IMR-90 (cell line): ENCODE measurements around the gene AOPEP. TPM values are rescaled to one million over a fixed set of nuclear protein-coding genes. Genes with fewer than 3 reads are reported as not detected.

Experiments
- ATAC-seq: fragments of 200-7000 bp; cut with Tn5 transposase; 2 replicates; pipeline ENCODE4 v1.9.1; 2020; ENCODE audit warnings: low read depth, mild to moderate bottlenecking, moderate library complexity
- BruUV-seq: library from RNA; stranded (reverse); fragments of 400-500 nt; replicated peaks from 2 replicates; lab custom pipeline; 2021; lab: Mats Ljungman, UMichigan
- CTCF ChIA-PET: fragments of 300-600 bp; formaldehyde crosslinking; extraction: SDS; loops from one replicate; lab custom pipeline; 2021; ENCODE audit warnings: antibody characterized with exemption; lab: Yijun Ruan, JAX
- POLR2A ChIA-PET: fragments of 300-600 bp; sonication (Branson Sonifier 250); formaldehyde crosslinking; loops from one replicate; lab custom pipeline; 2022; ENCODE audit warnings: antibody characterized with exemption; ENCODE audit not compliant: unreplicated experiment; lab: Charles Lee
- DNase-seq: peaks from one replicate; pipeline ENCODE4 v3.0.0; 2013
- H2AFZ ChIP-seq: replicated peaks from 2 replicates; pipeline ENCODE3; 2013; ENCODE audit warnings: low read length, mild to moderate bottlenecking; ENCODE audit not compliant: poor library complexity
- H2AK5ac ChIP-seq: 2 replicates; pipeline ENCODE4 v1.6.1; 2013; ENCODE audit warnings: low read depth, low read length, inconsistent platforms
- H2AK9ac ChIP-seq: replicated peaks from 2 replicates; pipeline ENCODE3; 2013; ENCODE audit warnings: mild to moderate bottlenecking, low read depth, low read length, moderate library complexity; ENCODE audit not compliant: poor library complexity
- H2BK120ac ChIP-seq: 2 replicates; pipeline ENCODE4 v1.6.1; 2013; ENCODE audit warnings: low read depth, low read length, inconsistent platforms
- H2BK15ac ChIP-seq: 3 replicates; pipeline ENCODE4 v1.6.1; 2013; ENCODE audit warnings: low read depth, low read length, inconsistent platforms
- H2BK20ac ChIP-seq: 2 replicates; pipeline ENCODE4 v1.6.1; 2013; ENCODE audit warnings: low read depth, mild to moderate bottlenecking, inconsistent platforms, low read length, moderate library complexity
- H2BK5ac ChIP-seq: 2 replicates; pipeline ENCODE4 v1.6.1; 2013; ENCODE audit warnings: mild to moderate bottlenecking, low read depth, low read length, inconsistent platforms; ENCODE audit not compliant: poor library complexity, severe bottlenecking
- H3K14ac ChIP-seq: replicated peaks from 2 replicates; pipeline ENCODE4 v1.6.1; 2013; ENCODE audit warnings: low read depth, low read length, inconsistent platforms
- H3K18ac ChIP-seq: 2 replicates; pipeline ENCODE4 v1.6.1; 2013; ENCODE audit warnings: low read depth, low read length, control low read depth
- H3K23ac ChIP-seq: 2 replicates; pipeline ENCODE4 v1.6.1; 2013; ENCODE audit warnings: low read depth, low read length, inconsistent platforms
- H3K27ac ChIP-seq: 2 replicates; pipeline ENCODE4 v1.5.1; 2013; ENCODE audit warnings: mild to moderate bottlenecking, control low read depth, low read length; ENCODE audit not compliant: insufficient read depth
- H3K27me3 ChIP-seq: 2 replicates; pipeline ENCODE4 v1.6.1; 2013; ENCODE audit warnings: low read length; ENCODE audit not compliant: control insufficient read depth, insufficient read depth
- H3K36me3 ChIP-seq: 2 replicates; pipeline ENCODE4 v1.6.1; 2013; ENCODE audit warnings: low read length, mixed read lengths; ENCODE audit not compliant: control insufficient read depth, insufficient read depth
- H3K4ac ChIP-seq: 2 replicates; pipeline ENCODE4 v1.6.1; 2013; ENCODE audit warnings: low read depth, low read length, inconsistent platforms
- H3K4me1 ChIP-seq: 2 replicates; pipeline ENCODE4 v1.6.1; 2013; ENCODE audit warnings: low read length, mixed read lengths; ENCODE audit not compliant: control insufficient read depth, insufficient read depth
- H3K4me2 ChIP-seq: 2 replicates; pipeline ENCODE4 v1.6.1; 2013; ENCODE audit warnings: low read depth, mild to moderate bottlenecking, control low read depth, low read length, moderate library complexity
- H3K4me3 ChIP-seq: 2 replicates; pipeline ENCODE4 v1.5.1; 2013; ENCODE audit warnings: low read depth, mild to moderate bottlenecking, control low read depth, low read length, moderate library complexity; ENCODE audit not compliant: insufficient read depth
- H3K56ac ChIP-seq: 2 replicates; pipeline ENCODE4 v1.6.1; 2013; ENCODE audit warnings: low read length, inconsistent platforms; ENCODE audit not compliant: insufficient read depth; ENCODE audit errors: extremely low read depth
- H3K79me1 ChIP-seq, 2 experiments: 2 replicates each; pipeline ENCODE4 v1.6.1; 2013; ENCODE audit warnings: low read length in 2 of 2, inconsistent platforms in 1 of 2, low read depth in 1 of 2
- H3K9ac ChIP-seq: 2 replicates; pipeline ENCODE4 v1.6.1; 2013; ENCODE audit warnings: low read depth, low read length, control low read depth
- H3K9me1 ChIP-seq: 2 replicates; pipeline ENCODE4 v1.6.1; 2013; ENCODE audit warnings: low read length, inconsistent platforms; ENCODE audit not compliant: insufficient read depth
- H3K9me3 ChIP-seq: 2 replicates; pipeline ENCODE4 v1.6.1; 2013; ENCODE audit warnings: low read length; ENCODE audit not compliant: control insufficient read depth, insufficient read depth
- H4K20me1 ChIP-seq: 2 replicates; pipeline ENCODE4 v1.6.1; 2013; ENCODE audit warnings: low read length, inconsistent platforms; ENCODE audit not compliant: insufficient read depth
- H4K5ac ChIP-seq: 2 replicates; pipeline ENCODE4 v1.6.1; 2013; ENCODE audit warnings: mild to moderate bottlenecking, low read depth, low read length, control low read depth
- H4K8ac ChIP-seq, 2 experiments: 2 replicates each; pipeline ENCODE4 v1.6.1; 2013; ENCODE audit warnings: low read depth in 2 of 2, low read length in 2 of 2, control low read depth in 1 of 2, inconsistent platforms in 1 of 2
- H4K91ac ChIP-seq: 2 replicates; pipeline ENCODE4 v1.6.1; 2013; ENCODE audit warnings: low read depth, low read length, inconsistent platforms; ENCODE audit not compliant: insufficient read depth
- CEBPB ChIP-seq: IDR thresholded peaks from 2 replicates; pipeline ENCODE4 v1.6.1; 2012; ENCODE audit warnings: low read depth, low read length, improper control_type of control experiment
- MAZ ChIP-seq: IDR thresholded peaks from 2 replicates; pipeline ENCODE4 v1.6.1; 2012; ENCODE audit warnings: low read depth, mild to moderate bottlenecking, low read length, improper control_type of control experiment, moderate library complexity, borderline replicate concordance
- USF2 ChIP-seq: fragments of 150-350 bp; IDR thresholded peaks from 2 replicates; pipeline ENCODE4 v1.6.1; 2017; ENCODE audit warnings: mild to moderate bottlenecking, antibody characterized with exemption, low read length, low read depth
- WGBS, 2 experiments: methylation state at CpG; one replicate each; pipeline versions ENCODE4 v1.1.5 to v1.1.7; 2013; ENCODE audit warnings: missing lambda C conversion rate in 2 of 2; ENCODE audit not compliant: insufficient read length in 1 of 2; ENCODE audit errors: extremely low coverage in 2 of 2; 5-methylcytosine and 5-hydroxymethylcytosine counted together
- dilution Hi-C: fragments of 300-500 bp; cut with HindIII; formaldehyde crosslinking; loops from one replicate; pipeline ENCODE4 v1.14.3; 2018; ENCODE audit warnings: low sequenced_read_pairs; ENCODE audit not compliant: unreplicated experiment
- in situ Hi-C: fragments of 300-500 bp; cut with MboI; formaldehyde crosslinking; loops from 3 replicates; pipeline ENCODE4 v1.14.3; 2019; ENCODE audit warnings: low sequenced_read_pairs, inconsistent platforms, mixed read lengths
- intact Hi-C: fragments of 100-400 bp; cut with micrococcal nuclease; formaldehyde crosslinking; loops from 2 replicates; pipeline ENCODE4 v1.10.0; 2022
- polyA plus RNA-seq, 3 experiments: library from polyadenylated mRNA; depleted of rRNA; stranded (reverse); fragments of >200 nt; gene quantifications; 2 replicates each; pipeline ENCODE4 v1.2.3, GENCODE V29; 2012; ENCODE audit warnings: low replicate concordance in 1 of 3
- total RNA-seq: library from RNA; depleted of rRNA; stranded (reverse); fragments of >200 nt; gene quantifications from 2 replicates; pipeline ENCODE4 v1.2.3, GENCODE V29; 2012

Gene AOPEP
- total and polyA plus RNA-seq, 2 of the 4 experiments (the other 2 are of a cell fraction): 34.9 to 38.7 TPM

DNA sequence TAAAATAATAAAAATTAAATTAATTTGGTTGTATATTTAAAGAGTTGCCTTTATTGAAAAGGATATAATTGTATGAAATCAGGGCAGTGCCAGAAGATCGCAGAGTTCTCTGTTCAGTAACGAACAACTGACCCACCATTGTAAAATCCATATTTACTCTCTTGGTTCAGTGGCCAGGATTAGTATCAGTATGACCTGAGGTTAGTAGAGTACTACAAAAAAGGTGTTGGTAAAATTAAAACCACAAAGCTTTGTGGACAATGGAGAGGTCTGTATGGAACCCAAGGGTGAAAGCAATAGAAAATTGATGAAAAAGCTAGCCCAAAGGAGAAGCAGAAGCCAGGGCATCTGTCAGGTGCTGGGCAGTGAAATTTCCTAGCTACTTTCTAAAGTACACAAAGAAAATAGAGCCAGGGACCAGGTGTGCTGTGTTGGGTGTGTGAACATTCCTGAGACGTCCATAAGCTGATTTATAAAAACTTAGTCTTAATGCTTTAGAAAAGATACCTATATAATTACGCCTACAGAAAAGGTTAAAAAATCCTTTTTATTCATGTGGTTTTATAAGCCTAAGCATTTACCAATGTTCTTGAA is 159.5 kb downstream of the AOPEP start:
- no peak for ATAC-seq
- H2BK20ac ChIP-seq: peak overlapping the region; percentile 36
- peaks cover 3% of the 10 kb centered on the region; the same call in 1 of the 2 replicates for H3K9me1 ChIP-seq
- H2AK9ac ChIP-seq: no peak overlapping the region
- WGBS, 2 experiments: no CpG with 5 or more reads among the region's 4 CpGs
- no peak overlapping the region for H3K56ac ChIP-seq
- H4K20me1 ChIP-seq: no peaks in the 10 kb centered on the region
- H3K27ac ChIP-seq: no peak overlapping the region
- H2AFZ ChIP-seq: no peak overlapping the region
- no peak overlapping the region; the same call in 1 of the 2 replicates for H3K14ac ChIP-seq
- H3K18ac ChIP-seq: peak overlapping the region; percentile 39; the same call in 1 of the 2 replicates
- no peak overlapping the region for H3K4me2 ChIP-seq
- intact Hi-C loops (no loop called here), in situ Hi-C loops (no loop called here), dilution Hi-C loops (no loop called here)
- POLR2A ChIA-PET: interaction anchor here (0.9 kb wide), 1 partner anchor 18 kb away, joined by 4 read pairs; no protein-coding TSS in a partner anchor
- peaks cover 7 to 17% of the 10 kb centered on the region in 2 experiments; a peak in 1 of 4 replicates for H3K79me1 ChIP-seq
- peak overlapping the region; percentile 42; the same call in 1 of the 2 replicates for H4K91ac ChIP-seq
- H3K9me3 ChIP-seq: no peaks in the 10 kb centered on the region; the same call in 1 of the 2 replicates
- peaks cover 19% of the 10 kb centered on the region for H3K4me1 ChIP-seq
- no TSS peak for BruUV-seq
- no peak overlapping the region for H3K9ac ChIP-seq
- CTCF ChIA-PET: interaction anchor here (0.8 to 1.1 kb wide), 3 partner anchors 16 to 109 kb away, joined by 3 to 5 read pairs (median 3); no protein-coding TSS in a partner anchor
- H3K4ac ChIP-seq: peak overlapping the region; percentile 25; the same call in 1 of the 2 replicates
- no peak for TF ChIP-seq USF2
- TF ChIP-seq CEBPB: no peak
- TF ChIP-seq MAZ: no peak
- H2AK5ac ChIP-seq: peak overlapping the region; percentile 32
- H3K27me3 ChIP-seq: no peaks in the 10 kb centered on the region
- H3K4me3 ChIP-seq: no peak overlapping the region
- H3K23ac ChIP-seq: no peak overlapping the region
- peak overlapping the region in 1 of 2 experiments; percentile 51; a peak in 1 of 4 replicates for H4K8ac ChIP-seq
- peak overlapping the region; percentile 48; the same call in 1 of the 2 replicates for H4K5ac ChIP-seq
- H2BK15ac ChIP-seq: peak overlapping the region; percentile 60; the same call in 2 of the 3 replicates
- no peaks in the 10 kb centered on the region for H3K36me3 ChIP-seq
- H2BK5ac ChIP-seq: peak overlapping the region; percentile 61
- 0 out of 2 replicates have a peak overlapping the region, but pooled peaks have one; percentile 42 for H2BK120ac ChIP-seq
- no peak for DNase-seq
